DMS114 treated with DMSO at 0.1 percent for 48 hours (cell line): ENCODE measurements around the gene CCDC107.
A peak's percentile ranks its signal among the peaks of the same experiment; 100 is the strongest.

Experiments used
- DNase-seq: peaks from one replicate; lab custom pipeline; 2025; ENCODE audit not compliant: unreplicated experiment; lab: John Stamatoyannopoulos, UW

The CCDC107 gene

GRCh38 chr9:35682051-35682450 lies 24.0 kb downstream of the CCDC107 start:
- DNase-seq, result no peak

- DNase-seq, result no peak
These were observed 24.6 kb downstream of the CCDC107 start for GRCh38 chr9:35682520-35683315.

GRCh38 chr9:35683323-35683722 lies 25.2 kb downstream of the CCDC107 start:
- no peak for DNase-seq

- DNase-seq, result no peak
These were observed 26.8 kb downstream of the CCDC107 start for GRCh38 chr9:35684921-35685320.

GRCh38 chr9:35685506-35685905 lies 27.4 kb downstream of the CCDC107 start:
- DNase-seq, result no peak

GRCh38 chr9:35686222-35687203 lies 28.4 kb downstream of the CCDC107 start:
- DNase-seq, result no peak

- no peak for DNase-seq
These were observed 29.2 kb downstream of the CCDC107 start for GRCh38 chr9:35687306-35687705.

- DNase-seq, result no peak
These were observed 30.0 kb downstream of the CCDC107 start for GRCh38 chr9:35687972-35688557.

GRCh38 chr9:35688558-35689541 lies 30.8 kb downstream of the CCDC107 start:
- no peak for DNase-seq

GRCh38 chr9:35689542-35690293 lies 31.6 kb downstream of the CCDC107 start, which contains the start of gene TPM2:
Gene TPM2 (minus strand): TSS chr9:35689925. CDS start chr9:35689817, 108 bp downstream.
- no peak for DNase-seq

- peak; percentile 28 for DNase-seq
These were observed 32.2 kb downstream of the CCDC107 start for GRCh38 chr9:35690294-35690613.

- peak; percentile 67 for DNase-seq
These were observed 32.7 kb downstream of the CCDC107 start for GRCh38 chr9:35690614-35691333.

- no peak for DNase-seq
These were observed 33.2 kb downstream of the CCDC107 start for GRCh38 chr9:35691334-35691650.

GRCh38 chr9:35691757-35692301 lies 33.7 kb downstream of the CCDC107 start:
- no peak for DNase-seq

- DNase-seq, result no peak
These were observed 37.9 kb downstream of the CCDC107 start for GRCh38 chr9:35695943-35696401.

GRCh38 chr9:35696520-35697215 lies 38.6 kb downstream of the CCDC107 start:
- DNase-seq, result peak; percentile 21

- DNase-seq, result no peak
These were observed 39.4 kb downstream of the CCDC107 start for GRCh38 chr9:35697486-35697885.

- DNase-seq, result no peak
These were observed 40.1 kb downstream of the CCDC107 start for GRCh38 chr9:35698231-35698630.
